Esophagus (tissue), 2 donors: ENCODE measurements around the gene XPNPEP1. TPM values are rescaled to one million over a fixed set of nuclear protein-coding genes. Genes with fewer than 3 reads are reported as not detected.

ENCODE experiments used
- H3K27ac ChIP-seq, 2 donors: one replicate each; pipeline ENCODE4 v1.5.1; 2013; ENCODE audit warnings: low read depth in 2 of 2, mild to moderate bottlenecking in 2 of 2, inconsistent platforms in 1 of 2, low read length in 1 of 2, moderate library complexity in 1 of 2
- H3K27me3 ChIP-seq, 2 donors: one replicate each; pipeline ENCODE4 v1.6.1; 2013; ENCODE audit warnings: low read length in 2 of 2, control low read depth in 1 of 2, mild to moderate bottlenecking in 1 of 2; ENCODE audit not compliant: insufficient read depth in 2 of 2, control insufficient read depth in 1 of 2
- H3K36me3 ChIP-seq, 2 donors: one replicate each; pipeline ENCODE4 v1.6.1; 2013; ENCODE audit warnings: low read length in 1 of 2; ENCODE audit not compliant: control insufficient read depth in 2 of 2, insufficient read depth in 2 of 2
- H3K4me1 ChIP-seq, 2 donors: one replicate each; pipeline ENCODE4 v1.6.1; 2013; ENCODE audit warnings: low read length in 1 of 2; ENCODE audit not compliant: control insufficient read depth in 2 of 2, insufficient read depth in 2 of 2
- H3K4me3 ChIP-seq, 2 donors: one replicate each; pipeline ENCODE4 v1.5.1; 2013; ENCODE audit warnings: low read length in 2 of 2, mild to moderate bottlenecking in 2 of 2, low read depth in 1 of 2, moderate library complexity in 1 of 2
- H3K9me3 ChIP-seq, 2 donors: one replicate each; pipeline ENCODE4 v1.6.1; 2013; ENCODE audit warnings: mild to moderate bottlenecking in 2 of 2, low read depth in 1 of 2, low read length in 1 of 2, moderate library complexity in 1 of 2; ENCODE audit not compliant: control insufficient read depth in 2 of 2, insufficient read depth in 1 of 2
- WGBS, 2 donors: extraction: QIAGEN DNeasy Blood & Tissue Kit; methylation state at CpG; one replicate each; pipeline ENCODE4 v1.1.7; 2013; 5-methylcytosine and 5-hydroxymethylcytosine counted together
- polyA plus RNA-seq, 2 donors: library from polyadenylated mRNA; stranded (reverse); fragments of 200-250 nt; gene quantifications; one replicate each; pipeline ENCODE4 v1.2.3, GENCODE V29; 2013
- donor health status: healthy with polysubstance abuse.
- donor health status: Bipolar disorder and iron deficiency.

Gene XPNPEP1
- polyA plus RNA-seq: 10 to 100 TPM; 11.3 to 29.3 TPM

GRCh38 chr10:109922976-109923921, at the start of gene XPNPEP1:
XPNPEP1 (minus strand) TSS chr10:109923511; CDS start chr10:109923433, 78 bp downstream.
- WGBS, 2 donors: 2% methylated on average over 93 to 105 of the region's 105 CpGs
- Histone ChIP-seq H3K27me3 (no peaks in the 10 kb centered on the region), H3K27ac (peak within 1 kb of the TSS; percentile 82 to 91), H3K4me1 (peaks cover 2 to 5% of the 10 kb centered on the region in 2 donors), H3K9me3 (no peaks in the 10 kb centered on the region), H3K36me3 (no peaks in the 10 kb centered on the region), H3K4me3 (peak within 1 kb of the TSS; percentile 89 to 92)

DNA sequence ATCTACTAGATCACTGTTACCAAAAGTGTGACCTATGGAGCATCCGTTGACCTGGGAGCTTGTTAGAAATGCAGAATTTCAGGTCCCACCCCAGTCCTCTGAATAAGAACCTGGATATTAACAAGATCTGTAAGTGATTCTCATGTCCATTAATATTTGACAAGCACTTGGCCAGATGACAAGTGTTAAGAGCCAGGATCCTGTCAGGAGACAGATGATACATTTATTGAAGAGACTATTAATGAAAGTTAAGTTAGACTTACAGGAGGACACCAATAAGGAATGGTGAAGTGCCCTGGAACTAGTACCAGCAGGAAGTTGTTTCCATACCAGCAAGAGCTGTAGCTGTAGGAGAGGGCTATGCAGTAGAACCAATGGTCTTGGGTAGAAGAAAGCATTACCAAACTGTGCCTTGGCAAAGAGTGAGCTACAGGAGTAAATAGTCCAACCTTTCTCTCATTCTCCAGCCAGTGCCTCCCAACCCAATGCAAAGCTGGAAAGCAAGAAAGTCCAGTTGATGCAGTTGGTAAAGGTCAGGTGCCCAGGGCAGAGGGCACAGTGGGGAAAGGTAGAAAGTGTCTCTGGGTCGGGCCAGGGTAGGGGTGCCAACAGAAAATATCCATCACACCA, 49.2 kb upstream of the XPNPEP1 start:
- H3K4me3 ChIP-seq: no peak overlapping the region
- 78% methylated on average over 2 of the region's 2 CpGs for WGBS, 2 donors
- H3K4me1 ChIP-seq: no peaks in the 10 kb centered on the region
- H3K9me3 ChIP-seq: no peaks in the 10 kb centered on the region
- H3K27me3 ChIP-seq: no peaks in the 10 kb centered on the region
- no peak overlapping the region for H3K27ac ChIP-seq
- no peaks in the 10 kb centered on the region for H3K36me3 ChIP-seq

- H3K27ac ChIP-seq: no peak overlapping the region
- H3K4me1 ChIP-seq: no peaks in the 10 kb centered on the region
- 44 to 50% methylated on average over 3 of the region's 3 CpGs for WGBS, 2 donors
Observed at GRCh38 chr10:109971634-109972033, 48.3 kb upstream of the XPNPEP1 start.

GRCh38 chr10:109969760-109970346, 46.5 kb upstream of the XPNPEP1 start:
- H3K27ac ChIP-seq: no peak overlapping the region
- no peaks in the 10 kb centered on the region for H3K36me3 ChIP-seq
- 71 to 81% methylated on average over 8 of the region's 8 CpGs for WGBS, 2 donors
- H3K4me3 ChIP-seq: no peak overlapping the region
- H3K9me3 ChIP-seq: no peaks in the 10 kb centered on the region
- H3K4me1 ChIP-seq: no peaks in the 10 kb centered on the region
- no peaks in the 10 kb centered on the region for H3K27me3 ChIP-seq

More at GRCh38 chr10:109971634-109972033, 48.3 kb upstream of the XPNPEP1 start:
- no peak overlapping the region for H3K4me3 ChIP-seq
- no peaks in the 10 kb centered on the region for H3K27me3 ChIP-seq
- H3K36me3 ChIP-seq: no peaks in the 10 kb centered on the region
- H3K9me3 ChIP-seq: no peaks in the 10 kb centered on the region

GRCh38 chr10:109968953-109969759, 45.8 kb upstream of the XPNPEP1 start:
- H3K27ac ChIP-seq: no peak overlapping the region
- H3K9me3 ChIP-seq: no peaks in the 10 kb centered on the region
- no peaks in the 10 kb centered on the region for H3K4me1 ChIP-seq
- no peaks in the 10 kb centered on the region for H3K27me3 ChIP-seq
- no peak overlapping the region for H3K4me3 ChIP-seq
- 61 to 85% methylated on average over 14 of the region's 14 CpGs for WGBS, 2 donors
- no peaks in the 10 kb centered on the region for H3K36me3 ChIP-seq

- H3K9me3 ChIP-seq: no peaks in the 10 kb centered on the region
- H3K4me3 ChIP-seq: no peak overlapping the region
- H3K36me3 ChIP-seq: no peaks in the 10 kb centered on the region
- no peaks in the 10 kb centered on the region for H3K4me1 ChIP-seq
- no peaks in the 10 kb centered on the region for H3K27me3 ChIP-seq
- no peak overlapping the region for H3K27ac ChIP-seq
Observed at GRCh38 chr10:109967739-109968088, 44.4 kb upstream of the XPNPEP1 start.

GRCh38 chr10:109966961-109967738, 43.8 kb upstream of the XPNPEP1 start:
- Histone ChIP-seq H3K27ac (peak overlapping the region in 1 of 2 donors; percentile 1), H3K4me3 (no peak overlapping the region), H3K36me3 (no peaks in the 10 kb centered on the region), H3K27me3 (no peaks in the 10 kb centered on the region), H3K9me3 (no peaks in the 10 kb centered on the region), H3K4me1 (no peaks in the 10 kb centered on the region)
- WGBS, 2 donors: 47 to 50% methylated on average over 9 of the region's 9 CpGs

DNA sequence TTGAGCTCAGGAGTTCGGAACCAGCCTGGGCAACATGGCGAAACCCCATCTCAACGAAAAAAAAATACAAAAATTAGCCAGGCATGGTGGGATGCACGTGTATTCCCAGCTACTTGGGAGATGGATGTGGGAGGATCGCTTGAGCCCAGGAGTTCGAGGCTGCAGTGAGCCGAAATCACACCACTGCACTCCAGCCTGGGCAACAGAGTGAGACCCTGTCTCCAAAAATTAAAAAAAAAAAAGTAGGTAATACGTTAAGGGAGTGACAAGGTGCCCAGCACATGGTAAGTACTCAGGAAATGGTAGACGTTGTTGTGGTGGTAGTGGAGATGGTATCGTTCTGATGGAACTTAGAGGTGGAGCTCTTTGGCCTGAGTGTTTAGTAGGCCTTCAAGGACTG, 41.0 kb upstream of the XPNPEP1 start:
- H3K4me1 ChIP-seq: no peaks in the 10 kb centered on the region
- no peaks in the 10 kb centered on the region for H3K9me3 ChIP-seq
- H3K36me3 ChIP-seq: no peaks in the 10 kb centered on the region
- H3K27me3 ChIP-seq: no peaks in the 10 kb centered on the region
- H3K27ac ChIP-seq: no peak overlapping the region
- H3K4me3 ChIP-seq: no peak overlapping the region
- 90 to 92% methylated on average over 10 of the region's 10 CpGs for WGBS, 2 donors
